AG10803 (cell line): Measurements from ENCODE around the gene TGFBR3.

Experiments used
- DNase-seq: peaks from one replicate; pipeline ENCODE4 v3.0.0; 2010; ENCODE audit warnings: low read depth
- H3K4me3 ChIP-seq: 2 replicates; pipeline ENCODE4 v1.5.1; 2011; ENCODE audit warnings: mild to moderate bottlenecking, low read length, control low read depth
- CTCF ChIP-seq: conservative IDR thresholded peaks from 2 replicates; pipeline ENCODE4 v1.5.1; 2011; ENCODE audit warnings: mild to moderate bottlenecking, low read length, control low read depth, inconsistent platforms

TGFBR3 gene

GRCh38 chr1:91885716-91886506 is at the start of gene TGFBR3:
Gene TGFBR3, minus strand, starts transcription at chr1:91886151. Its CDS starts 24,620 bp downstream, at chr1:91861531.
- peak within 1 kb of the TSS; percentile 94 for H3K4me3 ChIP-seq
- peak; percentile 94 for DNase-seq
- TF ChIP-seq CTCF: peak; percentile 55

DNA sequence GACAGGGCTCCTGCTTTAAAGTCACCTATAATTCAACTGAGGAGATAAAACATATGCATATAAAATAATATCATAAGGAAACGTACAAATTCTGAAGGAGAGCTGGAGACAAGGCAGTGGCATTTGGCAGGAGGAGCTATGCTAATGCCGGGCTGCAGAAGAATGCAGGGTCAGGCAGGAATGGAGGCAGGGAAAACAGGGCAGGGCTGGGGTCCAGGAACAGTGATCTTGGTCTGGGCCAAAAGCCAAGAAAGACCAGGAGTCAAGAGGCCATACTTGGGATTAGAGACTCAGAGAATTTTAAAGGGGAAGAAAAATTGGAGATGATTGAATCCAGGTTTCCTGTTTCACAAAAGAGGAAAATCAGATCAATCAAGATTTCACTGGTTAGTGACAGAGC is 43.3 kb upstream of the TGFBR3 start:
- no peak for TF ChIP-seq CTCF
- H3K4me3 ChIP-seq: no peak overlapping the region
- DNase-seq: no peak

GRCh38 chr1:91928026-91928425 is 42.1 kb upstream of the TGFBR3 start:
- no peak overlapping the region for H3K4me3 ChIP-seq
- no peak for DNase-seq
- TF ChIP-seq CTCF: no peak

DNA sequence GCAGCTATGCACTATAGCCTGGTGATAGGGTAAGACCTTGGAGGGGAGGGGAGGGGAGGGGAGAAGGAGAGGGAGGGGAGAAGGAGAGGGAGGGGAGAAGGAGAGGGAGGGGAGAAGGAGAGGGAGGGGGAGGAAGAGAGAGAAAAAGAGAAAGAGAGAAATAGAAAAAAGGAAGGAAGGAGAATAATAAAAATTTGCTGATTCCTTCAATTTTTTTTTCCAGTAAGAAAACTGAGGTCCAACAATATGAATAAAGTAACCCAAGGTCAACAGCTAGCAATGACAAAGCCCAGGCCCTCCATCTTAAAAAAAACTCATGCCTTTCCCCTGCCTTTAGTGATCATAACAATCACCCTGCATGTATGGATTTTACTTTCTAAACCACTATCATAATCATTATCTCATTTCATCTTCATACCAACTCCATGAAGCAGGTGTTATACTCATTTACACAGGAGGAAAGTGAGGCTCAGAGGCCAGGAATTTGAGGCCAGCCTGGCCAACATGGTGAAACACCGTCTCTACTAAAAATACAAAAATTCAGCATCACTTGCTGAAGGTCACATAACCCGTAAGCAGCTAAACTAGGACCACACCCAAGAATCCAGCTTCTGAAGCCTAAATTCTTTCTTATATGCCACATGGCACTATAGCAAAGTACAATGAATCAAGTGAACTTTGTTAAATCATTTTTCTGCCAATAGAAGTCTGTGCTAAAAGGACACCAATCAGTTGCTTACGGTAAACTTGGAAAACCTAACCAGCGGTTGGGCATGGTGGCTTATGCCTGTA is 39.9 kb upstream of the TGFBR3 start:
- TF ChIP-seq CTCF: no peak
- DNase-seq: no peak

DNA sequence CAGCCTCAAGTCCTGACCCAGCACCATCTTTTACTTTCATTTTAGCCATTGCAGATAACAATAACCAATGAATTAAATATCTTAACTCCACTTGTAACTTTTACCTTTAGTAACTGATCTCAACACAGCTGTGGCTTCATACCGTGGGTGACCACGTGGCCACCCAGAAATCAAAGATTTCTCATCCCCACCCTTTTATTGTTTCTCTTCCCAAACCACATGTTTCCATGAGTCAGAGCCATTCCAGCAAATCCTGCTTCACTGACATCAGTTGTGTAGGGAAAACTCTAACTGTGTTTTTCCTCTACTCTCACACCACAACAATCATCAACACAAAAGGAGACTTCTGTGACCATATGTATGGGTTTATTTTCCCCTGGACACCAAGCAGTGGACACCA is 38.2 kb upstream of the TGFBR3 start:
- peak; percentile 87 for DNase-seq
- TF ChIP-seq CTCF: no peak
- H3K4me3 ChIP-seq: no peak overlapping the region

More for the DNA sequence above, 39.9 kb upstream of the TGFBR3 start:
- no peak overlapping the region for H3K4me3 ChIP-seq

DNA sequence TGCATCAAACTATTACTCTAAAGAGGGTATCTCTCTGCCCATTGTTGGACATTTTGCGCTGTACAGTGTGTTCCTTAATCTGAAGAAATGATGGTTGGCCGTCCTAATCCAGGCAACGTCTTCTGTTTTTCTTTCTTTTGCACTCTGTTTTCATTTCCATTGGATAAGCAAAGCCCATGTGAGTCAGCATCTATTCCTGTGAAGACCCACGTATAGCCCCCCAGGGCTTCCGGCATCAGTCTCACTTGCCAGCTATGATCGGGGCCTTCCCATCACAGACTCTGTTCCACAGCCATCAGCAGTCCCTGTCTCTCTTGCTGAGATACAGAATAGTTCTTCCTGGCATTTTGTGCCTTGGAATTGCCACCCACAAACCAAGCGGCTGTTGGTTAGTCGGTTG is 34.0 kb upstream of the TGFBR3 start:
- TF ChIP-seq CTCF: no peak
- no peak for DNase-seq
- no peak overlapping the region for H3K4me3 ChIP-seq
